ENCODE data around the gene ROR2. TPM values are rescaled to one million over a fixed set of nuclear protein-coding genes. Genes with fewer than 3 reads are reported as not detected.

ROR2 gene
- total RNA-seq, 4 donors from 2014 or later: 4.2 to 23.2 (median 11.2) TPM

GRCh38 chr9:91908746-91909145, 41.3 kb downstream of the ROR2 start:
- intact Hi-C loops (cut with DNase I; ENCODE audit: low total_unique reads): no loop called here
- Histone ChIP-seq H3K36me3 (no peaks in the 10 kb centered on the region), H3K9me3 (no peaks in the 10 kb centered on the region), H3K4me1 (peaks cover 0 to 38% (median 0%) of the 10 kb centered on the region in 4 donors), H3K4me3 (no peak overlapping the region), H3K27me3 (no peaks in the 10 kb centered on the region), H3K27ac (no peak overlapping the region)
- WGBS, 2 donors (ENCODE audit: low coverage in 1 of 2): 66 to 80% methylated on average over 1 to 4 of the region's 4 CpGs
- in situ Hi-C loops (cut with MboI; ENCODE audit: low pct_ligation_motif_present in 1 of 4, low pct_unique_long_range_greater_than_20kb in 1 of 4, low sequenced_read_pairs in 3 of 4): no loop called here
- no peak for DNase-seq
- no peak for TF ChIP-seq EP300 (IDR thresholded peaks at IDR 0.05; ENCODE audit: low read depth)
- TF ChIP-seq POLR2AphosphoS5 (IDR thresholded peaks at IDR 0.05): no peak
- TF ChIP-seq POLR2A (IDR thresholded peaks at IDR 0.05): no peak
- TF ChIP-seq CTCF (IDR thresholded peaks at IDR 0.05): no peak

- no peaks in the 10 kb centered on the region for H3K9me3 ChIP-seq
- DNase-seq: no peak
- H3K27ac ChIP-seq: no peak overlapping the region
- TF ChIP-seq EP300 (IDR thresholded peaks at IDR 0.05; ENCODE audit: low read depth): no peak
- no peak for TF ChIP-seq CTCF (IDR thresholded peaks at IDR 0.05)
- no peak for TF ChIP-seq POLR2AphosphoS5 (IDR thresholded peaks at IDR 0.05)
- no peak for TF ChIP-seq POLR2A (IDR thresholded peaks at IDR 0.05)
- H3K36me3 ChIP-seq: no peaks in the 10 kb centered on the region
- H3K4me1 ChIP-seq: peaks cover 0 to 39% (median 1%) of the 10 kb centered on the region in 4 donors
- no peaks in the 10 kb centered on the region for H3K27me3 ChIP-seq
- intact Hi-C loops (cut with DNase I; ENCODE audit: low total_unique reads) (no loop called here), in situ Hi-C loops (cut with MboI; ENCODE audit: low pct_ligation_motif_present in 1 of 4, low pct_unique_long_range_greater_than_20kb in 1 of 4, low sequenced_read_pairs in 3 of 4) (no loop called here)
- WGBS, 2 donors (ENCODE audit: low coverage in 1 of 2): 65 to 70% methylated on average over 2 of the region's 2 CpGs
- H3K4me3 ChIP-seq: no peak overlapping the region
These were observed 41.8 kb downstream of the ROR2 start for GRCh38 chr9:91908293-91908623.

- Histone ChIP-seq H3K9me3 (no peaks in the 10 kb centered on the region), H3K27me3 (no peaks in the 10 kb centered on the region), H3K4me3 (no peak overlapping the region), H3K36me3 (no peaks in the 10 kb centered on the region), H3K4me1 (peaks cover 0 to 45% (median 5%) of the 10 kb centered on the region in 4 donors), H3K27ac (peak overlapping the region in 1 of 4 donors; percentile 17)
- WGBS, 2 donors (ENCODE audit: low coverage in 1 of 2): 74 to 79% methylated on average over 6 to 8 of the region's 8 CpGs
- in situ Hi-C loops (cut with MboI; ENCODE audit: low pct_ligation_motif_present in 1 of 4, low pct_unique_long_range_greater_than_20kb in 1 of 4, low sequenced_read_pairs in 3 of 4): no loop called here
- TF ChIP-seq CTCF (IDR thresholded peaks at IDR 0.05) (no peak), POLR2A (IDR thresholded peaks at IDR 0.05) (no peak), EP300 (IDR thresholded peaks at IDR 0.05; ENCODE audit: low read depth) (no peak), POLR2AphosphoS5 (IDR thresholded peaks at IDR 0.05) (no peak)
- intact Hi-C loops (cut with DNase I; ENCODE audit: low total_unique reads): no loop called here
- no peak for DNase-seq
These were observed 42.3 kb downstream of the ROR2 start for GRCh38 chr9:91907484-91908292.

GRCh38 chr9:91905991-91906469, 44.0 kb downstream of the ROR2 start:
- Histone ChIP-seq H3K4me1 (peaks cover 4 to 47% (median 10%) of the 10 kb centered on the region in 4 donors), H3K27ac (peak overlapping the region in 3 of 4 donors; percentile 3 to 44 (median 35)), H3K27me3 (no peaks in the 10 kb centered on the region), H3K9me3 (no peaks in the 10 kb centered on the region), H3K36me3 (no peaks in the 10 kb centered on the region), H3K4me3 (peak overlapping the region in 3 of 4 donors; percentile 18 to 45 (median 20))
- in situ Hi-C loops (cut with MboI; ENCODE audit: low pct_ligation_motif_present in 1 of 4, low pct_unique_long_range_greater_than_20kb in 1 of 4, low sequenced_read_pairs in 3 of 4): no loop called here
- intact Hi-C loops (cut with DNase I; ENCODE audit: low total_unique reads): no loop called here
- 50% methylated on average over 11 of the region's 11 CpGs; no CpG with 5 or more reads in 1 of the 2 donors for WGBS, 2 donors (ENCODE audit: low coverage in 1 of 2)
- TF ChIP-seq POLR2AphosphoS5 (IDR thresholded peaks at IDR 0.05): peak in 1 of 3 donors; percentile 17
- no peak for TF ChIP-seq POLR2A (IDR thresholded peaks at IDR 0.05)
- DNase-seq: peak; percentile 44
